Measurements from ENCODE around the gene TEAD3. TPM values are rescaled to one million over a fixed set of nuclear protein-coding genes. Genes with fewer than 3 reads are reported as not detected.

TEAD3 gene
- total and polyA plus RNA-seq, 4 donors: 16.7 to 78.0 (median 48.9) TPM

DNA sequence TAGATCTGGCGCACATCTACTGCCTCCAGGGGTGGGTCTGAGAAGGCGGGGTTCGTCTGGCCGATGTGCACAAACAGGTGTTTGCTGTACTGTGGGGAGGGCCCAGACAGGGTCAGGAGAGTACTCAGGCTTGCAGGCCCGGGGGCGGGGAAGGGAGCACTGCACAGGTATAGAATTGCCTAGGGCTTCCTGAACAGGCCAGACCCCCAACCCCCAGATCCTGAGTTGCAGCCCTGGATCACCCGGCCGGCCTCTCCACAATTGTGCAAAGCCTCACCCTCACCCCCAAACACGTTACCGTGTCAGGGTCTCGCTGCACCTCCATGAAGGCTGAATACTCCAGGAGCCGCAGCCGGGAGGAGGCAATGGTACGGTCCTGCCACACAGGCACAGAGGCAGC lies 20.9 kb downstream of the TEAD3 start:
- no peaks in the 10 kb centered on the region for H3K27me3 ChIP-seq (ENCODE audit: control insufficient read depth in 1 of 2, insufficient read depth in 2 of 2, low read length in 1 of 2)
- H3K36me3 ChIP-seq (ENCODE audit: control insufficient read depth in 1 of 2, insufficient read depth in 2 of 2, low read length in 1 of 2): peaks cover 7 to 14% of the 10 kb centered on the region in 2 donors
- intact Hi-C loops (cut with DNase I): no loop called here
- H3K9me3 ChIP-seq (ENCODE audit: control insufficient read depth, low read length): no peaks in the 10 kb centered on the region
- DNase-seq (peak in 1 of 2 donors; percentile 48), ATAC-seq (ENCODE audit: low FRiP score) (no peak)
- no peak overlapping the region for H3K4me3 ChIP-seq (ENCODE audit: low read length in 2 of 2)
- no peak overlapping the region for H3K27ac ChIP-seq (ENCODE audit: low read depth in 1 of 2, low read length in 2 of 2)
- 86% methylated on average over 14 of the region's 14 CpGs for WGBS, 2 donors
- no peaks in the 10 kb centered on the region for H3K4me1 ChIP-seq (ENCODE audit: control insufficient read depth in 1 of 2, insufficient read depth in 2 of 2, low read length in 2 of 2)

- no peak for DNase-seq
- H3K4me3 ChIP-seq (ENCODE audit: low read length in 2 of 2): no peak overlapping the region
- intact Hi-C loops (cut with DNase I): no loop called here
- ATAC-seq (ENCODE audit: low FRiP score): no peak
- no peaks in the 10 kb centered on the region for H3K27me3 ChIP-seq (ENCODE audit: control insufficient read depth in 1 of 2, insufficient read depth in 2 of 2, low read length in 1 of 2)
- no peaks in the 10 kb centered on the region for H3K4me1 ChIP-seq (ENCODE audit: control insufficient read depth in 1 of 2, insufficient read depth in 2 of 2, low read length in 2 of 2)
- 76% methylated on average over 4 of the region's 4 CpGs for WGBS, 2 donors
- no peak overlapping the region for H3K27ac ChIP-seq (ENCODE audit: low read depth in 1 of 2, low read length in 2 of 2)
- peaks cover 7 to 14% of the 10 kb centered on the region in 2 donors for H3K36me3 ChIP-seq (ENCODE audit: control insufficient read depth in 1 of 2, insufficient read depth in 2 of 2, low read length in 1 of 2)
- H3K9me3 ChIP-seq (ENCODE audit: control insufficient read depth, low read length): no peaks in the 10 kb centered on the region
Measured at GRCh38 chr6:35475573-35475972, 21.3 kb downstream of the TEAD3 start.

- Histone ChIP-seq H3K9me3 (ENCODE audit: control insufficient read depth, low read length) (no peaks in the 10 kb centered on the region), H3K27ac (ENCODE audit: low read depth in 1 of 2, low read length in 2 of 2) (no peak overlapping the region), H3K4me3 (ENCODE audit: low read length in 2 of 2) (no peak overlapping the region), H3K4me1 (ENCODE audit: control insufficient read depth in 1 of 2, insufficient read depth in 2 of 2, low read length in 2 of 2) (no peaks in the 10 kb centered on the region), H3K36me3 (ENCODE audit: control insufficient read depth in 1 of 2, insufficient read depth in 2 of 2, low read length in 1 of 2) (peaks cover 7 to 14% of the 10 kb centered on the region in 2 donors), H3K27me3 (ENCODE audit: control insufficient read depth in 1 of 2, insufficient read depth in 2 of 2, low read length in 1 of 2) (no peaks in the 10 kb centered on the region)
- DNase-seq (no peak), ATAC-seq (ENCODE audit: low FRiP score) (peak; percentile 4)
- intact Hi-C loops (cut with DNase I): no loop called here
- WGBS, 2 donors: 85 to 87% methylated on average over 20 of the region's 20 CpGs
Measured at GRCh38 chr6:35474942-35475570, 21.8 kb downstream of the TEAD3 start.

DNA sequence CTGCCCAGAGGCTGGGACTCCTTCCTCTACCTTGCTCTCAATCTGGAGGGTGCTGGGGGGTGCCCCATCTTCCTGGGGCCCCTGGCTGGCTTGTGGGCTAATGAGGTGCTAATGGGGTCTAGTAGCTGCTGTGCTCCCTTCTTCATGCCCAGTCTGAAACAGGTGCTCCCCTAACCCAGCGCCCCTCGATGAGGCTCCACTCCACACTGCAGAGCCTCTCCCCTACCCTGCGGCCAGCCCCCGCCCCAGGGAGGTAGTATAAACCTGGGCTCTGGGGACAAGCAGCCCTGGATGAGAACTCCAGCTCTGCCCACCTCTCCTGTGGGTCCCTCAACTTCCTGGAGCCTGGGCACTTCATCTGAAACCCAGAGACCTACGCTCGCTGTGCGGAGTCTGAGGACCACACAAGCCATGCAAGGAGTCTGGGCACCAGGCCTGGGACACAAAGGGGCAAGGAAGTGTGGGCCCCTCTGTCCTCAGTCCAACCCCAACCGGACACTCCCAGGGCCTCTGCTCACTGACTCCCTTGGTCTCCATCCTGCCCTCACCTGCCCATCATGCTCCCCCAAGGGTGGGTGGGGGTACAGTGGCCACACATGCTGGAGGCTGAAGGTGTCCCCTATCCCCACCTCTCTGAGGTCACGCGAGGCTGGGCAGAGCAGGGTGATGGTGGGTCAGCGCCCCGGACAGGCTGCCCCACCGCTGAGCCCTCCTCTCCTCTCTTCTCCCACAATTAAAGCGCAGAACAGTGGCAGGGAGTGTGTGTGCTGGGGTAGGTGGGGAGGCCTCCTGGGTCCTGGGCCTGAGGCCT lies 22.5 kb downstream of the TEAD3 start:
- Histone ChIP-seq H3K27ac (ENCODE audit: low read depth in 1 of 2, low read length in 2 of 2) (no peak overlapping the region), H3K36me3 (ENCODE audit: control insufficient read depth in 1 of 2, insufficient read depth in 2 of 2, low read length in 1 of 2) (peaks cover 4 to 14% of the 10 kb centered on the region in 2 donors)
- intact Hi-C loops (cut with DNase I): no loop called here

DNA sequence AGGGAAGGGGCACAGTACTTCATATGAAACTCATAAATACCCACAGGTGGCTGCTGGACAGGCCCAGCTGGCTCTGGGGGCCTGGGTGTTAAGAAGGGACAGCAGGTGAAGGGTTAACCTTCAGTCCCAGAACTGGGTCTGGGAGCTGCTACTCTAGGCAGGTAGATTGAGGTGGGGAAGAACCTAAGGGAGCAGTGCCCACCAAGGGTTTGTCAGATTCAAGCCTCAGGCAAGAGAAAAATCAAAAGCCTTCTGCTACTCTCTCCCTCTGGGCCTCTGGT lies 23.1 kb downstream of the TEAD3 start:
- ATAC-seq (ENCODE audit: low FRiP score): no peak
- Histone ChIP-seq H3K36me3 (ENCODE audit: control insufficient read depth in 1 of 2, insufficient read depth in 2 of 2, low read length in 1 of 2) (peaks cover 4 to 11% of the 10 kb centered on the region in 2 donors), H3K4me1 (ENCODE audit: control insufficient read depth in 1 of 2, insufficient read depth in 2 of 2, low read length in 2 of 2) (no peaks in the 10 kb centered on the region), H3K27me3 (ENCODE audit: control insufficient read depth in 1 of 2, insufficient read depth in 2 of 2, low read length in 1 of 2) (no peaks in the 10 kb centered on the region), H3K27ac (ENCODE audit: low read depth in 1 of 2, low read length in 2 of 2) (no peak overlapping the region), H3K9me3 (ENCODE audit: control insufficient read depth, low read length) (no peaks in the 10 kb centered on the region), H3K4me3 (ENCODE audit: low read length in 2 of 2) (no peak overlapping the region)
- intact Hi-C loops (cut with DNase I): no loop called here
- DNase-seq: no peak

More for the DNA sequence above, 22.5 kb downstream of the TEAD3 start:
- Histone ChIP-seq H3K27me3 (ENCODE audit: control insufficient read depth in 1 of 2, insufficient read depth in 2 of 2, low read length in 1 of 2) (no peaks in the 10 kb centered on the region), H3K9me3 (ENCODE audit: control insufficient read depth, low read length) (no peaks in the 10 kb centered on the region), H3K4me3 (ENCODE audit: low read length in 2 of 2) (no peak overlapping the region), H3K4me1 (ENCODE audit: control insufficient read depth in 1 of 2, insufficient read depth in 2 of 2, low read length in 2 of 2) (no peaks in the 10 kb centered on the region)
- 85 to 88% methylated on average over 14 of the region's 14 CpGs for WGBS, 2 donors
- ATAC-seq (ENCODE audit: low FRiP score) (peak; percentile 19), DNase-seq (no peak)

DNA sequence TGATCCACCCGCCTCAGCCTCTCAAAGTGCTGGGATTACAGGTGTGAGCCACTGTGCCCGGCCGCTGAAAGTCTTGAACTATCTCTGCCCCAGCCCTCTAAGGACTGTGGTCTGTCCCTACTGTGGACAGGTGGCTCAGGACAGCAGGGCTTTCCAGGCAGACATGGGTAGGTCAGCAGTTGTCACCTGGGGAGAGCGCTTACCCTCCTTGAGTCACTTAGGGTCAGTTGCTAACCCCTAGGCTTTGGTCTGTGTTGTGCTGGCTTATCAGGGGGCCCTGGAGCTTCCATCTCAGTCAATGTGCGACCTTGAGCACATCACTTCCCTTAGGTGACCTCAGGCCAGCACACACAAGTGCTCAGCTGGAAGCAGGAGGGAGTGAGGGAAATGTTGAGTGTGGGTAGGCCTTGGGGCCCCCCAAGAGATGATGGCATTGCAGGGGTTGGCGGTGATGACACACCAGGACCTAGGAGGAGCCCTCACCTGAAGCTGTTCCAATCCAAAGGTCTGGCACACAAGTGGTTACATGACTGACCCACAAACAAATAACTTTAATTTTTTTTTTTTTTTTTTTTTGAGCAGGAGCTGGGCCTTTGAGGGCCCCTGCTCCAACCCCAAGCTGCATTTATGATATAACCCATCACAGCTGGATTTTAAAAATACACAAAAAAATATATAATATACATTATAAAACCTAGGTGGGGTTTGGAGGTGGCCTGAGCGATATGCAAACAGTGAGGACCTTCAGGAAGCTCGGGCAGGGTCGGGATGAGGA lies 23.6 kb downstream of the TEAD3 start:
- 86 to 88% methylated on average over 9 of the region's 9 CpGs for WGBS, 2 donors
- DNase-seq: no peak
- no peaks in the 10 kb centered on the region for H3K4me1 ChIP-seq (ENCODE audit: control insufficient read depth in 1 of 2, insufficient read depth in 2 of 2, low read length in 2 of 2)
- no peak for ATAC-seq (ENCODE audit: low FRiP score)
- intact Hi-C loops (cut with DNase I): no loop called here
- H3K4me3 ChIP-seq (ENCODE audit: low read length in 2 of 2): no peak overlapping the region
- H3K27ac ChIP-seq (ENCODE audit: low read depth in 1 of 2, low read length in 2 of 2): no peak overlapping the region
- no peaks in the 10 kb centered on the region for H3K27me3 ChIP-seq (ENCODE audit: control insufficient read depth in 1 of 2, insufficient read depth in 2 of 2, low read length in 1 of 2)
- H3K36me3 ChIP-seq (ENCODE audit: control insufficient read depth in 1 of 2, insufficient read depth in 2 of 2, low read length in 1 of 2): peaks cover 1 to 10% of the 10 kb centered on the region in 2 donors
- no peaks in the 10 kb centered on the region for H3K9me3 ChIP-seq (ENCODE audit: control insufficient read depth, low read length)

- H3K4me1 ChIP-seq (ENCODE audit: control insufficient read depth in 1 of 2, insufficient read depth in 2 of 2, low read length in 2 of 2): no peaks in the 10 kb centered on the region
- 67 to 74% methylated on average over 8 of the region's 8 CpGs for WGBS, 2 donors
Measured at GRCh38 chr6:35471836-35472345, 25.0 kb downstream of the TEAD3 start.

DNA sequence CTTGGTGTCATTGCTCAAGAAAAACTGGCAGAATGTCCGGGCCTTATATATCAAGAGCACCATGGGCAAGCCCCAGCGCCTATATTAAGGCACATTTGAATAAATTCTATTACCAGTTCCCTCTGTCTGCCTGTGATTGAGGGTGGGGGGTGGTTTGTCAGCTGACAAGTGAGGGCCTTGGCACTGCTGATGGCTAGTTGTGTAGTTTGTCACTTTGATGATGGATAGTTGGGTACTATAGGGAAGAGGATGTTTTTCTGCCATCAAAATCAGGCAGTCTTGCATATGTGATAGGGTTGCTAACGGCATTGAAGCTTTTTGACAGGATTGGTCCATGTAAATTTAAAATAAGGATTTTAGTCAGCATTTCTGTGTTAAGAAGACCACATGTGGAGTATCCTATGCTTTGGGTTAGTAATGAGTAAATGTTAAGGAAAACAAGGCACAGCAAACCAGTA lies 26.2 kb downstream of the TEAD3 start:
- no peak overlapping the region for H3K27ac ChIP-seq (ENCODE audit: low read depth in 1 of 2, low read length in 2 of 2)
- DNase-seq (no peak), ATAC-seq (ENCODE audit: low FRiP score) (no peak)
- H3K4me1 ChIP-seq (ENCODE audit: control insufficient read depth in 1 of 2, insufficient read depth in 2 of 2, low read length in 2 of 2): no peaks in the 10 kb centered on the region
- no peak overlapping the region for H3K4me3 ChIP-seq (ENCODE audit: low read length in 2 of 2)
- peaks cover 0 to 7% of the 10 kb centered on the region in 2 donors for H3K36me3 ChIP-seq (ENCODE audit: control insufficient read depth in 1 of 2, insufficient read depth in 2 of 2, low read length in 1 of 2)
- no peaks in the 10 kb centered on the region for H3K27me3 ChIP-seq (ENCODE audit: control insufficient read depth in 1 of 2, insufficient read depth in 2 of 2, low read length in 1 of 2)
- no peaks in the 10 kb centered on the region for H3K9me3 ChIP-seq (ENCODE audit: control insufficient read depth, low read length)
- 41 to 58% methylated on average over 3 of the region's 3 CpGs for WGBS, 2 donors
- intact Hi-C loops (cut with DNase I): no loop called here

More at GRCh38 chr6:35471836-35472345, 25.0 kb downstream of the TEAD3 start:
- H3K4me3 ChIP-seq (ENCODE audit: low read length in 2 of 2): no peak overlapping the region
- H3K36me3 ChIP-seq (ENCODE audit: control insufficient read depth in 1 of 2, insufficient read depth in 2 of 2, low read length in 1 of 2): peaks cover 0 to 7% of the 10 kb centered on the region in 2 donors
- no peak for DNase-seq
- H3K27ac ChIP-seq (ENCODE audit: low read depth in 1 of 2, low read length in 2 of 2): no peak overlapping the region
- intact Hi-C loops (cut with DNase I): no loop called here
- no peak for ATAC-seq (ENCODE audit: low FRiP score)
- H3K27me3 ChIP-seq (ENCODE audit: control insufficient read depth in 1 of 2, insufficient read depth in 2 of 2, low read length in 1 of 2): no peaks in the 10 kb centered on the region
- H3K9me3 ChIP-seq (ENCODE audit: control insufficient read depth, low read length): no peaks in the 10 kb centered on the region
